Activated CD4-positive, CD25-positive, alpha-beta regulatory T cell treated with anti-CD3 and anti-CD28 coated beads, Interleukin-2, amount 50 U/mL, for 16 hours (primary cell): ENCODE measurements around the gene CNP.
"Not testable (repeated sequence)": the region's sequence is repeated elsewhere in the genome, so short reads cannot be mapped to it uniquely, and the experiment has no call there.

ENCODE experiments used
- DNase-seq: peaks from one replicate; pipeline ENCODE4 v3.0.0-alpha.2; 2020; ENCODE audit warnings: low read depth, low spot score

CNP gene

GRCh38 chr17:41966463-41967140 is at the start of gene CNP:
Gene CNP, plus strand, starts transcription at chr17:41966795. Its CDS starts 90 bp downstream, at chr17:41966885.
- DNase-seq, result peak; percentile 79

GRCh38 chr17:41917192-41917591 is 49.4 kb upstream of the CNP start:
- no peak for DNase-seq

- no peak for DNase-seq
Measured at GRCh38 chr17:41917679-41918313, 48.8 kb upstream of the CNP start.

GRCh38 chr17:41918314-41919164 is 48.1 kb upstream of the CNP start, which contains the start of gene ACLY:
Gene ACLY, minus strand, starts transcription at chr17:41918951. Its CDS starts 5,078 bp downstream, at chr17:41913873.
- peak; percentile 91 for DNase-seq

GRCh38 chr17:41919165-41919817 is 47.3 kb upstream of the CNP start:
- no peak for DNase-seq

GRCh38 chr17:41919840-41920579 is 46.6 kb upstream of the CNP start:
- DNase-seq, result no peak

- DNase-seq, result no peak
Measured at GRCh38 chr17:41920580-41920955, 46.0 kb upstream of the CNP start.

- DNase-seq, result no peak
Measured at GRCh38 chr17:41925991-41926590, 40.5 kb upstream of the CNP start.

- DNase-seq, result no peak
Measured at GRCh38 chr17:41928693-41929251, 37.8 kb upstream of the CNP start.

- peak; percentile 90 for DNase-seq
Measured at GRCh38 chr17:41930009-41930832, 36.4 kb upstream of the CNP start, which contains the start of gene ODAD4. Gene ODAD4, plus strand, starts transcription at chr17:41930617. Its CDS starts 107 bp downstream, at chr17:41930724.

- DNase-seq, result not testable (repeated sequence)
Measured at GRCh38 chr17:41930833-41931156, 35.8 kb upstream of the CNP start.

- not testable (repeated sequence) for DNase-seq
Measured at GRCh38 chr17:41931715-41932114, 34.9 kb upstream of the CNP start.

- DNase-seq, result no peak
Measured at GRCh38 chr17:41932816-41933389, 33.7 kb upstream of the CNP start.

GRCh38 chr17:41935641-41936040 is 31.0 kb upstream of the CNP start:
- DNase-seq, result no peak

GRCh38 chr17:41937970-41938954 is 28.3 kb upstream of the CNP start:
- DNase-seq, result no peak

GRCh38 chr17:41939044-41939692 is 27.4 kb upstream of the CNP start:
- no peak for DNase-seq

GRCh38 chr17:41939693-41940090 is 26.9 kb upstream of the CNP start:
- no peak for DNase-seq
